ENCODE measurements around the gene BBS12. TPM values are rescaled to one million over a fixed set of nuclear protein-coding genes. Genes with fewer than 3 reads are reported as not detected.

Gene BBS12
- total RNA-seq, result 3.9 and 4.0 TPM in 2 replicates

DNA sequence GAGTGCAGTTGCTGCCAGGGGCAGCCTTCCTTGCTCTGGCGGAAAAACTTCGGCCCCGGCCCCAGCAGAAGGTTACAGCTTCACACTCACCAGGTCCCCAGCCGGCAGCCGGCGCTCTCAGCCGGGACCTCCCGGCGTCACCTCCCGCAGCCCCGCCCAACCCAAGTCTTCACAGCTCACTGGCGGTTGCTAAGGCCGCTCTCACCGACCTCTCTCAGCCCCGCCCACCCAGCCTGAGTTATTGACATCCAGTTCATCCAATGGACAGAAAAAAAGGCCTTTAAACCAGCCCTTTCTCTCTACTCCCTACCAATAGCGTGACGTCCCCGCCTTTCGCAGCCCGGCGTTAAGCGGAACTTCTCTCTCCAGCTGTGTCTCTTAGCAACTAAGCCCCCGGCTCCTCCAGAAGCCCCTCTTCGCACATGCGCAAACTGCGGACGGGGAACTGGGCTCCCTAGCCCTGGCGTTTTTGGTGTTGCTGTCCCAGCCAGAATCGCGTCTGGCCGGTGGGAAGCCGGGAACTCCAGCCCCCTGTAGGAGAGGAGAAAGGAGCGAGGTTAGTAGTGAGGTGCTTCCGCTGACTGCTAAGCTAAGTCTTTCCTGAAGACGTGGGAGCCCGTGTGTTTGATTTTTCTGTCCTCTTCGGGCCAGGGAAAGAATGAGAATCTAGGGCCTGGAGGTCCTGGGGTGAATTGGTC, at the start of gene BBS12:
TSS of gene BBS12 (plus strand) at position 376 of the 698 bp plus-strand sequence. CDS start 9,189 bp downstream, outside the sequence.

Other genes with a start within 250 kb of the BBS12 start
- not detected in 2 replicates for gene IL21, start 111.6 kb upstream of the BBS12 start, total RNA-seq
- 31.7 and 36.6 TPM in 2 replicates for gene FGF2, start 94.1 kb downstream of the BBS12 start, total RNA-seq
- gene NUDT6, start 189.9 kb downstream of the BBS12 start, total RNA-seq, result 7.5 and 7.7 TPM in 2 replicates

Data from vein endothelial cell (primary cell).